Measurements from ENCODE around the gene MORC4.

Gene MORC4

GRCh38 chrX:106939566-106939965 lies 60.4 kb downstream of the MORC4 start:
- H3K4me3 ChIP-seq (ENCODE audit: low read length), result no peak overlapping the region
- H3K9me3 ChIP-seq (ENCODE audit: control insufficient read depth, insufficient read depth, low read length), result no peaks in the 10 kb centered on the region
- H3K79me2 ChIP-seq (ENCODE audit: control insufficient read depth, low read length), result no peaks in the 10 kb centered on the region
- no peaks in the 10 kb centered on the region for H3K4me1 ChIP-seq (ENCODE audit: control insufficient read depth, low read length)
- H3K27ac ChIP-seq (ENCODE audit: low read depth, low read length), result no peak overlapping the region
- no peaks in the 10 kb centered on the region for H4K20me1 ChIP-seq (ENCODE audit: control insufficient read depth, insufficient read depth, low read depth, low read length)
- no peaks in the 10 kb centered on the region for H3K36me3 ChIP-seq (ENCODE audit: control insufficient read depth, low read length)
- no peaks in the 10 kb centered on the region for H3K27me3 ChIP-seq (ENCODE audit: control insufficient read depth, low read length)
- no peak overlapping the region for H3K4me2 ChIP-seq (ENCODE audit: low read length)
- TF ChIP-seq EZH2phosphoT487 (IDR thresholded peaks at IDR 0.05; ENCODE audit: borderline replicate concordance, low read length) (no peak), CTCF (IDR thresholded peaks at IDR 0.05; ENCODE audit: low read depth, low read length, poor library complexity, severe bottlenecking) (no peak)
- no peaks in the 10 kb centered on the region for H3K9me2 ChIP-seq (replicated peaks; ENCODE audit: control insufficient read depth, low read length)
- no peaks in the 10 kb centered on the region for H3F3A ChIP-seq (ENCODE audit: control insufficient read depth, insufficient read depth)

GRCh38 chrX:106936246-106936645 lies 63.8 kb downstream of the MORC4 start:
- Histone ChIP-seq H3K9me3 (ENCODE audit: control insufficient read depth, insufficient read depth, low read length) (no peaks in the 10 kb centered on the region), H3K4me3 (ENCODE audit: low read length) (no peak overlapping the region), H3K4me1 (ENCODE audit: control insufficient read depth, low read length) (no peaks in the 10 kb centered on the region), H3F3A (ENCODE audit: control insufficient read depth, insufficient read depth) (no peaks in the 10 kb centered on the region), H3K36me3 (ENCODE audit: control insufficient read depth, low read length) (no peaks in the 10 kb centered on the region), H3K27me3 (ENCODE audit: control insufficient read depth, low read length) (no peaks in the 10 kb centered on the region), H3K9me2 (replicated peaks; ENCODE audit: control insufficient read depth, low read length) (no peaks in the 10 kb centered on the region), H3K79me2 (ENCODE audit: control insufficient read depth, low read length) (no peaks in the 10 kb centered on the region), H3K4me2 (ENCODE audit: low read length) (no peak overlapping the region), H4K20me1 (ENCODE audit: control insufficient read depth, insufficient read depth, low read depth, low read length) (no peaks in the 10 kb centered on the region), H3K27ac (ENCODE audit: low read depth, low read length) (no peak overlapping the region)
- no peak for TF ChIP-seq CTCF (IDR thresholded peaks at IDR 0.05; ENCODE audit: low read depth, low read length, poor library complexity, severe bottlenecking)
- TF ChIP-seq EZH2phosphoT487 (IDR thresholded peaks at IDR 0.05; ENCODE audit: borderline replicate concordance, low read length), result no peak

- no peaks in the 10 kb centered on the region for H3F3A ChIP-seq (ENCODE audit: control insufficient read depth, insufficient read depth)
- H3K27ac ChIP-seq (ENCODE audit: low read depth, low read length), result no peak overlapping the region
- H3K4me3 ChIP-seq (ENCODE audit: low read length), result no peak overlapping the region
- no peaks in the 10 kb centered on the region for H3K27me3 ChIP-seq (ENCODE audit: control insufficient read depth, low read length)
- H3K79me2 ChIP-seq (ENCODE audit: control insufficient read depth, low read length), result no peaks in the 10 kb centered on the region
- no peaks in the 10 kb centered on the region for H3K4me1 ChIP-seq (ENCODE audit: control insufficient read depth, low read length)
- H3K4me2 ChIP-seq (ENCODE audit: low read length), result no peak overlapping the region
- no peaks in the 10 kb centered on the region for H3K36me3 ChIP-seq (ENCODE audit: control insufficient read depth, low read length)
- no peaks in the 10 kb centered on the region for H4K20me1 ChIP-seq (ENCODE audit: control insufficient read depth, insufficient read depth, low read depth, low read length)
- no peaks in the 10 kb centered on the region for H3K9me3 ChIP-seq (ENCODE audit: control insufficient read depth, insufficient read depth, low read length)
- TF ChIP-seq EZH2phosphoT487 (IDR thresholded peaks at IDR 0.05; ENCODE audit: borderline replicate concordance, low read length) (no peak), CTCF (IDR thresholded peaks at IDR 0.05; ENCODE audit: low read depth, low read length, poor library complexity, severe bottlenecking) (no peak)
- H3K9me2 ChIP-seq (replicated peaks; ENCODE audit: control insufficient read depth, low read length), result no peaks in the 10 kb centered on the region
Measured at GRCh38 chrX:106935175-106935574, 64.8 kb downstream of the MORC4 start.

GRCh38 chrX:106933538-106933961 lies 66.5 kb downstream of the MORC4 start:
- Histone ChIP-seq H3F3A (ENCODE audit: control insufficient read depth, insufficient read depth) (no peaks in the 10 kb centered on the region), H3K36me3 (ENCODE audit: control insufficient read depth, low read length) (no peaks in the 10 kb centered on the region), H4K20me1 (ENCODE audit: control insufficient read depth, insufficient read depth, low read depth, low read length) (no peaks in the 10 kb centered on the region), H3K4me2 (ENCODE audit: low read length) (no peak overlapping the region), H3K9me3 (ENCODE audit: control insufficient read depth, insufficient read depth, low read length) (no peaks in the 10 kb centered on the region), H3K4me3 (ENCODE audit: low read length) (no peak overlapping the region), H3K27ac (ENCODE audit: low read depth, low read length) (no peak overlapping the region), H3K27me3 (ENCODE audit: control insufficient read depth, low read length) (no peaks in the 10 kb centered on the region), H3K79me2 (ENCODE audit: control insufficient read depth, low read length) (no peaks in the 10 kb centered on the region), H3K9me2 (replicated peaks; ENCODE audit: control insufficient read depth, low read length) (no peaks in the 10 kb centered on the region), H3K4me1 (ENCODE audit: control insufficient read depth, low read length) (no peaks in the 10 kb centered on the region)
- TF ChIP-seq CTCF (IDR thresholded peaks at IDR 0.05; ENCODE audit: low read depth, low read length, poor library complexity, severe bottlenecking) (no peak), EZH2phosphoT487 (IDR thresholded peaks at IDR 0.05; ENCODE audit: borderline replicate concordance, low read length) (no peak)

Data from DOHH2 (cell line).